IMR-90 (cell line): ENCODE measurements around the gene SKAP1. TPM values are rescaled to one million over a fixed set of nuclear protein-coding genes. Genes with fewer than 3 reads are reported as not detected.

Experiments used
- ATAC-seq: fragments of 200-7000 bp; cut with Tn5 transposase; 2 replicates; pipeline ENCODE4 v1.9.1; 2020; ENCODE audit warnings: low read depth, mild to moderate bottlenecking, moderate library complexity
- BruUV-seq: library from RNA; stranded (reverse); fragments of 400-500 nt; replicated peaks from 2 replicates; lab custom pipeline; 2021; lab: Mats Ljungman, UMichigan
- CTCF ChIA-PET: fragments of 300-600 bp; formaldehyde crosslinking; extraction: SDS; loops from one replicate; lab custom pipeline; 2021; ENCODE audit warnings: antibody characterized with exemption; lab: Yijun Ruan, JAX
- POLR2A ChIA-PET: fragments of 300-600 bp; sonication (Branson Sonifier 250); formaldehyde crosslinking; loops from one replicate; lab custom pipeline; 2022; ENCODE audit warnings: antibody characterized with exemption; ENCODE audit not compliant: unreplicated experiment; lab: Charles Lee
- DNase-seq: peaks from one replicate; pipeline ENCODE4 v3.0.0; 2013
- H2AFZ ChIP-seq: replicated peaks from 2 replicates; pipeline ENCODE3; 2013; ENCODE audit warnings: low read length, mild to moderate bottlenecking; ENCODE audit not compliant: poor library complexity
- H2AK5ac ChIP-seq: 2 replicates; pipeline ENCODE4 v1.6.1; 2013; ENCODE audit warnings: low read depth, low read length, inconsistent platforms
- H2AK9ac ChIP-seq: replicated peaks from 2 replicates; pipeline ENCODE3; 2013; ENCODE audit warnings: mild to moderate bottlenecking, low read depth, low read length, moderate library complexity; ENCODE audit not compliant: poor library complexity
- H2BK120ac ChIP-seq: 2 replicates; pipeline ENCODE4 v1.6.1; 2013; ENCODE audit warnings: low read depth, low read length, inconsistent platforms
- H2BK15ac ChIP-seq: 3 replicates; pipeline ENCODE4 v1.6.1; 2013; ENCODE audit warnings: low read depth, low read length, inconsistent platforms
- H2BK20ac ChIP-seq: 2 replicates; pipeline ENCODE4 v1.6.1; 2013; ENCODE audit warnings: low read depth, mild to moderate bottlenecking, inconsistent platforms, low read length, moderate library complexity
- H2BK5ac ChIP-seq: 2 replicates; pipeline ENCODE4 v1.6.1; 2013; ENCODE audit warnings: mild to moderate bottlenecking, low read depth, low read length, inconsistent platforms; ENCODE audit not compliant: poor library complexity, severe bottlenecking
- H3K14ac ChIP-seq: replicated peaks from 2 replicates; pipeline ENCODE4 v1.6.1; 2013; ENCODE audit warnings: low read depth, low read length, inconsistent platforms
- H3K18ac ChIP-seq: 2 replicates; pipeline ENCODE4 v1.6.1; 2013; ENCODE audit warnings: low read depth, low read length, control low read depth
- H3K23ac ChIP-seq: 2 replicates; pipeline ENCODE4 v1.6.1; 2013; ENCODE audit warnings: low read depth, low read length, inconsistent platforms
- H3K27ac ChIP-seq: 2 replicates; pipeline ENCODE4 v1.5.1; 2013; ENCODE audit warnings: mild to moderate bottlenecking, control low read depth, low read length; ENCODE audit not compliant: insufficient read depth
- H3K27me3 ChIP-seq: 2 replicates; pipeline ENCODE4 v1.6.1; 2013; ENCODE audit warnings: low read length; ENCODE audit not compliant: control insufficient read depth, insufficient read depth
- H3K36me3 ChIP-seq: 2 replicates; pipeline ENCODE4 v1.6.1; 2013; ENCODE audit warnings: low read length, mixed read lengths; ENCODE audit not compliant: control insufficient read depth, insufficient read depth
- H3K4ac ChIP-seq: 2 replicates; pipeline ENCODE4 v1.6.1; 2013; ENCODE audit warnings: low read depth, low read length, inconsistent platforms
- H3K4me1 ChIP-seq: 2 replicates; pipeline ENCODE4 v1.6.1; 2013; ENCODE audit warnings: low read length, mixed read lengths; ENCODE audit not compliant: control insufficient read depth, insufficient read depth
- H3K4me2 ChIP-seq: 2 replicates; pipeline ENCODE4 v1.6.1; 2013; ENCODE audit warnings: low read depth, mild to moderate bottlenecking, control low read depth, low read length, moderate library complexity
- H3K4me3 ChIP-seq: 2 replicates; pipeline ENCODE4 v1.5.1; 2013; ENCODE audit warnings: low read depth, mild to moderate bottlenecking, control low read depth, low read length, moderate library complexity; ENCODE audit not compliant: insufficient read depth
- H3K56ac ChIP-seq: 2 replicates; pipeline ENCODE4 v1.6.1; 2013; ENCODE audit warnings: low read length, inconsistent platforms; ENCODE audit not compliant: insufficient read depth; ENCODE audit errors: extremely low read depth
- H3K79me1 ChIP-seq, 2 experiments: 2 replicates each; pipeline ENCODE4 v1.6.1; 2013; ENCODE audit warnings: low read length in 2 of 2, inconsistent platforms in 1 of 2, low read depth in 1 of 2
- H3K9ac ChIP-seq: 2 replicates; pipeline ENCODE4 v1.6.1; 2013; ENCODE audit warnings: low read depth, low read length, control low read depth
- H3K9me1 ChIP-seq: 2 replicates; pipeline ENCODE4 v1.6.1; 2013; ENCODE audit warnings: low read length, inconsistent platforms; ENCODE audit not compliant: insufficient read depth
- H3K9me3 ChIP-seq: 2 replicates; pipeline ENCODE4 v1.6.1; 2013; ENCODE audit warnings: low read length; ENCODE audit not compliant: control insufficient read depth, insufficient read depth
- H4K20me1 ChIP-seq: 2 replicates; pipeline ENCODE4 v1.6.1; 2013; ENCODE audit warnings: low read length, inconsistent platforms; ENCODE audit not compliant: insufficient read depth
- H4K5ac ChIP-seq: 2 replicates; pipeline ENCODE4 v1.6.1; 2013; ENCODE audit warnings: mild to moderate bottlenecking, low read depth, low read length, control low read depth
- H4K8ac ChIP-seq, 2 experiments: 2 replicates each; pipeline ENCODE4 v1.6.1; 2013; ENCODE audit warnings: low read depth in 2 of 2, low read length in 2 of 2, control low read depth in 1 of 2, inconsistent platforms in 1 of 2
- H4K91ac ChIP-seq: 2 replicates; pipeline ENCODE4 v1.6.1; 2013; ENCODE audit warnings: low read depth, low read length, inconsistent platforms; ENCODE audit not compliant: insufficient read depth
- CEBPB ChIP-seq: IDR thresholded peaks from 2 replicates; pipeline ENCODE4 v1.6.1; 2012; ENCODE audit warnings: low read depth, low read length, improper control_type of control experiment
- ELK1 ChIP-seq: fragments of 150-350 bp; IDR thresholded peaks from 2 replicates; pipeline ENCODE4 v1.6.1; 2016; ENCODE audit warnings: low read depth, mild to moderate bottlenecking, low read length, moderate library complexity, borderline replicate concordance
- FOS ChIP-seq: fragments of 150-350 bp; IDR thresholded peaks from 2 replicates; pipeline ENCODE4 v1.6.1; 2016; ENCODE audit warnings: low read depth, low read length
- MAFK ChIP-seq: IDR thresholded peaks from 2 replicates; pipeline ENCODE4 v1.6.1; 2012; ENCODE audit warnings: low read depth, low read length, improper control_type of control experiment
- MAZ ChIP-seq: IDR thresholded peaks from 2 replicates; pipeline ENCODE4 v1.6.1; 2012; ENCODE audit warnings: low read depth, mild to moderate bottlenecking, low read length, improper control_type of control experiment, moderate library complexity, borderline replicate concordance
- MXI1 ChIP-seq: IDR thresholded peaks from 2 replicates; pipeline ENCODE4 v1.6.1; 2012; ENCODE audit warnings: low read depth, mild to moderate bottlenecking, low read length, moderate library complexity, borderline replicate concordance
- RAD21 ChIP-seq: IDR thresholded peaks from 2 replicates; pipeline ENCODE4 v1.6.1; 2012; ENCODE audit warnings: low read length, improper control_type of control experiment
- RCOR1 ChIP-seq: IDR thresholded peaks from 2 replicates; pipeline ENCODE4 v1.6.1; 2012; ENCODE audit warnings: mild to moderate bottlenecking, low read length, improper control_type of control experiment; ENCODE audit not compliant: insufficient replicate concordance
- RFX5 ChIP-seq: IDR thresholded peaks from 2 replicates; pipeline ENCODE4 v1.8.0; 2012; ENCODE audit warnings: low read depth, mild to moderate bottlenecking, low read length, moderate library complexity
- SMC3 ChIP-seq: fragments of 150-350 bp; IDR thresholded peaks from 2 replicates; pipeline ENCODE4 v1.6.1; 2016; ENCODE audit warnings: low read depth, mild to moderate bottlenecking, antibody characterized with exemption, low read length, moderate library complexity
- USF2 ChIP-seq: fragments of 150-350 bp; IDR thresholded peaks from 2 replicates; pipeline ENCODE4 v1.6.1; 2017; ENCODE audit warnings: mild to moderate bottlenecking, antibody characterized with exemption, low read length, low read depth
- WGBS, 2 experiments: methylation state at CpG; one replicate each; pipeline versions ENCODE4 v1.1.5 to v1.1.7; 2013; ENCODE audit warnings: missing lambda C conversion rate in 2 of 2; ENCODE audit not compliant: insufficient read length in 1 of 2; ENCODE audit errors: extremely low coverage in 2 of 2; 5-methylcytosine and 5-hydroxymethylcytosine counted together
- dilution Hi-C: fragments of 300-500 bp; cut with HindIII; formaldehyde crosslinking; loops from one replicate; pipeline ENCODE4 v1.14.3; 2018; ENCODE audit warnings: low sequenced_read_pairs; ENCODE audit not compliant: unreplicated experiment
- in situ Hi-C: fragments of 300-500 bp; cut with MboI; formaldehyde crosslinking; loops from 3 replicates; pipeline ENCODE4 v1.14.3; 2019; ENCODE audit warnings: low sequenced_read_pairs, inconsistent platforms, mixed read lengths
- intact Hi-C: fragments of 100-400 bp; cut with micrococcal nuclease; formaldehyde crosslinking; loops from 2 replicates; pipeline ENCODE4 v1.10.0; 2022
- polyA plus RNA-seq, 3 experiments: library from polyadenylated mRNA; depleted of rRNA; stranded (reverse); fragments of >200 nt; gene quantifications; 2 replicates each; pipeline ENCODE4 v1.2.3, GENCODE V29; 2012; ENCODE audit warnings: low replicate concordance in 1 of 3
- total RNA-seq: library from RNA; depleted of rRNA; stranded (reverse); fragments of >200 nt; gene quantifications from 2 replicates; pipeline ENCODE4 v1.2.3, GENCODE V29; 2012

SKAP1 gene
- total and polyA plus RNA-seq, 2 of the 4 experiments (the other 2 are of a cell fraction): not detected

GRCh38 chr17:48413613-48414405, 16.2 kb downstream of the SKAP1 start:
- WGBS, 2 experiments: no CpG with 5 or more reads among the region's 5 CpGs
- ATAC-seq (no peak), DNase-seq (no peak)
- no peak overlapping the region for H4K91ac ChIP-seq
- no peak overlapping the region for H4K5ac ChIP-seq
- ChIA-PET POLR2A (no interaction called here), CTCF (no interaction called here)
- no peak overlapping the region for H3K27ac ChIP-seq
- dilution Hi-C loops: no loop called here
- H3K4me3 ChIP-seq: no peak overlapping the region
- H3K14ac ChIP-seq: no peak overlapping the region
- in situ Hi-C loops: no loop called here
- no peak overlapping the region for H3K23ac ChIP-seq
- no peaks in the 10 kb centered on the region for H3K9me1 ChIP-seq
- no peaks in the 10 kb centered on the region for H3K4me1 ChIP-seq
- H3K18ac ChIP-seq: no peak overlapping the region
- intact Hi-C loops: no loop called here
- no peak overlapping the region for H3K4ac ChIP-seq
- H3K56ac ChIP-seq: no peak overlapping the region
- no peaks in the 10 kb centered on the region for H4K20me1 ChIP-seq
- no peak overlapping the region for H2AK9ac ChIP-seq
- no TSS peak for BruUV-seq
- H3K9ac ChIP-seq: no peak overlapping the region
- H3K9me3 ChIP-seq: peaks cover 2% of the 10 kb centered on the region; the same call in 1 of the 2 replicates
- H3K79me1 ChIP-seq: no peaks in the 10 kb centered on the region
- no peak overlapping the region for H3K4me2 ChIP-seq
- no peak overlapping the region for H2BK5ac ChIP-seq
- TF ChIP-seq FOS: no peak
- TF ChIP-seq RCOR1: no peak
- TF ChIP-seq MAZ: no peak
- TF ChIP-seq ELK1: no peak
- no peak for TF ChIP-seq SMC3
- TF ChIP-seq CEBPB: no peak
- TF ChIP-seq MAFK: no peak
- no peak for TF ChIP-seq USF2
- no peak for TF ChIP-seq RAD21
- TF ChIP-seq RFX5: no peak
- TF ChIP-seq MXI1: no peak
- no peak overlapping the region for H2BK15ac ChIP-seq
- no peak overlapping the region for H2AK5ac ChIP-seq
- H4K8ac ChIP-seq: no peak overlapping the region
- H2BK20ac ChIP-seq: no peak overlapping the region
- no peak overlapping the region for H2BK120ac ChIP-seq
- H3K36me3 ChIP-seq: no peaks in the 10 kb centered on the region
- H2AFZ ChIP-seq: no peak overlapping the region
- peaks cover 45% of the 10 kb centered on the region for H3K27me3 ChIP-seq
